ENCODE measurements around the gene PPP2R5C.

PPP2R5C gene

GRCh38 chr14:101909371-101910096 lies 148.0 kb downstream of the PPP2R5C start:
- Histone ChIP-seq H3K36me3 (ENCODE audit: insufficient read depth, low read length) (peaks cover 70% of the 10 kb centered on the region), H3K4me1 (ENCODE audit: insufficient read depth, low read length) (no peaks in the 10 kb centered on the region), H3K27me3 (ENCODE audit: insufficient read depth, low read length) (no peaks in the 10 kb centered on the region), H3K9me3 (ENCODE audit: insufficient read depth, low read depth, low read length) (no peaks in the 10 kb centered on the region), H3K4me3 (ENCODE audit: low read length) (no peak overlapping the region), H3K27ac (ENCODE audit: low read depth, low read length) (no peak overlapping the region), H3K9ac (ENCODE audit: low read depth, low read length) (no peak overlapping the region)
- 94% methylated on average over 11 of the region's 12 CpGs for WGBS

- H3K4me3 ChIP-seq (ENCODE audit: low read length), result no peak overlapping the region
- WGBS, result 93% methylated on average over 13 of the region's 13 CpGs
- H3K4me1 ChIP-seq (ENCODE audit: insufficient read depth, low read length), result peaks cover 15% of the 10 kb centered on the region; the same call in 1 of the 2 replicates
- H3K36me3 ChIP-seq (ENCODE audit: insufficient read depth, low read length), result peaks cover 46% of the 10 kb centered on the region
- no peaks in the 10 kb centered on the region for H3K9me3 ChIP-seq (ENCODE audit: insufficient read depth, low read depth, low read length)
- no peak overlapping the region for H3K27ac ChIP-seq (ENCODE audit: low read depth, low read length)
- H3K9ac ChIP-seq (ENCODE audit: low read depth, low read length), result no peak overlapping the region
- no peaks in the 10 kb centered on the region for H3K27me3 ChIP-seq (ENCODE audit: insufficient read depth, low read length)
These were observed 151.3 kb downstream of the PPP2R5C start for GRCh38 chr14:101912841-101913240.

GRCh38 chr14:101914083-101914482 lies 152.6 kb downstream of the PPP2R5C start:
- no peak overlapping the region for H3K9ac ChIP-seq (ENCODE audit: low read depth, low read length)
- peaks cover 38% of the 10 kb centered on the region for H3K36me3 ChIP-seq (ENCODE audit: insufficient read depth, low read length)
- no peak overlapping the region for H3K4me3 ChIP-seq (ENCODE audit: low read length)
- H3K27me3 ChIP-seq (ENCODE audit: insufficient read depth, low read length), result no peaks in the 10 kb centered on the region
- WGBS, result 96% methylated on average over 8 of the region's 8 CpGs
- H3K27ac ChIP-seq (ENCODE audit: low read depth, low read length), result no peak overlapping the region
- no peaks in the 10 kb centered on the region for H3K9me3 ChIP-seq (ENCODE audit: insufficient read depth, low read depth, low read length)
- H3K4me1 ChIP-seq (ENCODE audit: insufficient read depth, low read length), result peaks cover 23% of the 10 kb centered on the region

- no peaks in the 10 kb centered on the region for H3K9me3 ChIP-seq (ENCODE audit: insufficient read depth, low read depth, low read length)
- peaks cover 28% of the 10 kb centered on the region for H3K36me3 ChIP-seq (ENCODE audit: insufficient read depth, low read length)
- 89% methylated on average over 23 of the region's 23 CpGs for WGBS
- H3K4me3 ChIP-seq (ENCODE audit: low read length), result no peak overlapping the region
- H3K4me1 ChIP-seq (ENCODE audit: insufficient read depth, low read length), result peaks cover 29% of the 10 kb centered on the region
- H3K27me3 ChIP-seq (ENCODE audit: insufficient read depth, low read length), result no peaks in the 10 kb centered on the region
- H3K27ac ChIP-seq (ENCODE audit: low read depth, low read length), result no peak overlapping the region
- H3K9ac ChIP-seq (ENCODE audit: low read depth, low read length), result no peak overlapping the region
These were observed 154.6 kb downstream of the PPP2R5C start for GRCh38 chr14:101915871-101916815.

GRCh38 chr14:101916816-101917412 lies 155.4 kb downstream of the PPP2R5C start:
- H3K9ac ChIP-seq (ENCODE audit: low read depth, low read length), result 0 out of 2 replicates have a peak overlapping the region, but pooled peaks have one; percentile 7
- H3K27ac ChIP-seq (ENCODE audit: low read depth, low read length), result peak overlapping the region; percentile 9; the same call in 1 of the 2 replicates
- H3K27me3 ChIP-seq (ENCODE audit: insufficient read depth, low read length), result no peaks in the 10 kb centered on the region
- no peak overlapping the region for H3K4me3 ChIP-seq (ENCODE audit: low read length)
- peaks cover 29% of the 10 kb centered on the region for H3K4me1 ChIP-seq (ENCODE audit: insufficient read depth, low read length)
- H3K36me3 ChIP-seq (ENCODE audit: insufficient read depth, low read length), result peaks cover 30% of the 10 kb centered on the region
- WGBS, result 78% methylated on average over 18 of the region's 18 CpGs
- H3K9me3 ChIP-seq (ENCODE audit: insufficient read depth, low read depth, low read length), result no peaks in the 10 kb centered on the region

GRCh38 chr14:101917413-101918017 lies 156.0 kb downstream of the PPP2R5C start:
- peaks cover 25% of the 10 kb centered on the region for H3K36me3 ChIP-seq (ENCODE audit: insufficient read depth, low read length)
- peak overlapping the region; percentile 40 for H3K4me3 ChIP-seq (ENCODE audit: low read length)
- H3K27ac ChIP-seq (ENCODE audit: low read depth, low read length), result peak overlapping the region; percentile 71
- H3K4me1 ChIP-seq (ENCODE audit: insufficient read depth, low read length), result peaks cover 29% of the 10 kb centered on the region
- H3K9ac ChIP-seq (ENCODE audit: low read depth, low read length), result peak overlapping the region; percentile 7; the same call in 1 of the 2 replicates
- 29% methylated on average over 17 of the region's 17 CpGs for WGBS
- no peaks in the 10 kb centered on the region for H3K27me3 ChIP-seq (ENCODE audit: insufficient read depth, low read length)
- no peaks in the 10 kb centered on the region for H3K9me3 ChIP-seq (ENCODE audit: insufficient read depth, low read depth, low read length)

- peak overlapping the region; percentile 53 for H3K9ac ChIP-seq (ENCODE audit: low read depth, low read length)
- H3K36me3 ChIP-seq (ENCODE audit: insufficient read depth, low read length), result peaks cover 18% of the 10 kb centered on the region
- H3K9me3 ChIP-seq (ENCODE audit: insufficient read depth, low read depth, low read length), result no peaks in the 10 kb centered on the region
- peak overlapping the region; percentile 40 for H3K4me3 ChIP-seq (ENCODE audit: low read length)
- H3K4me1 ChIP-seq (ENCODE audit: insufficient read depth, low read length), result peaks cover 29% of the 10 kb centered on the region
- WGBS, result 10% methylated on average over 14 of the region's 22 CpGs
- H3K27ac ChIP-seq (ENCODE audit: low read depth, low read length), result peak overlapping the region; percentile 92
- no peaks in the 10 kb centered on the region for H3K27me3 ChIP-seq (ENCODE audit: insufficient read depth, low read length)
These were observed 156.8 kb downstream of the PPP2R5C start for GRCh38 chr14:101918065-101918989.

GRCh38 chr14:101920271-101920670 lies 158.8 kb downstream of the PPP2R5C start:
- Histone ChIP-seq H3K9me3 (ENCODE audit: insufficient read depth, low read depth, low read length) (no peaks in the 10 kb centered on the region), H3K4me3 (ENCODE audit: low read length) (no peak overlapping the region), H3K36me3 (ENCODE audit: insufficient read depth, low read length) (peaks cover 8% of the 10 kb centered on the region; the same call in 1 of the 2 replicates), H3K27ac (ENCODE audit: low read depth, low read length) (no peak overlapping the region), H3K9ac (ENCODE audit: low read depth, low read length) (no peak overlapping the region), H3K27me3 (ENCODE audit: insufficient read depth, low read length) (no peaks in the 10 kb centered on the region), H3K4me1 (ENCODE audit: insufficient read depth, low read length) (peaks cover 29% of the 10 kb centered on the region)
- WGBS, result 82% methylated on average over 4 of the region's 4 CpGs

GRCh38 chr14:101922866-101923265 lies 161.4 kb downstream of the PPP2R5C start:
- no peaks in the 10 kb centered on the region for H3K27me3 ChIP-seq (ENCODE audit: insufficient read depth, low read length)
- 83% methylated on average over 7 of the region's 7 CpGs for WGBS
- no peaks in the 10 kb centered on the region for H3K9me3 ChIP-seq (ENCODE audit: insufficient read depth, low read depth, low read length)
- H3K4me1 ChIP-seq (ENCODE audit: insufficient read depth, low read length), result peaks cover 14% of the 10 kb centered on the region
- H3K36me3 ChIP-seq (ENCODE audit: insufficient read depth, low read length), result peaks cover 8% of the 10 kb centered on the region; the same call in 1 of the 2 replicates
- H3K27ac ChIP-seq (ENCODE audit: low read depth, low read length), result no peak overlapping the region
- no peak overlapping the region for H3K4me3 ChIP-seq (ENCODE audit: low read length)
- no peak overlapping the region for H3K9ac ChIP-seq (ENCODE audit: low read depth, low read length)

GRCh38 chr14:101925152-101925551 lies 163.6 kb downstream of the PPP2R5C start:
- Histone ChIP-seq H3K36me3 (ENCODE audit: insufficient read depth, low read length) (peaks cover 8% of the 10 kb centered on the region; the same call in 1 of the 2 replicates), H3K27ac (ENCODE audit: low read depth, low read length) (no peak overlapping the region), H3K4me1 (ENCODE audit: insufficient read depth, low read length) (no peaks in the 10 kb centered on the region), H3K4me3 (ENCODE audit: low read length) (no peak overlapping the region), H3K27me3 (ENCODE audit: insufficient read depth, low read length) (no peaks in the 10 kb centered on the region), H3K9me3 (ENCODE audit: insufficient read depth, low read depth, low read length) (no peaks in the 10 kb centered on the region), H3K9ac (ENCODE audit: low read depth, low read length) (no peak overlapping the region)
- WGBS, result 97% methylated on average over 33 of the region's 33 CpGs

Data from HUES64 (cell line).